GM23338 (cell line): ENCODE data around the gene AKR1C4. TPM values are rescaled to one million over a fixed set of nuclear protein-coding genes. Genes with fewer than 3 reads are reported as not detected.

Experiments
- ATAC-seq: fragments of 200-7000 bp; cut with Tn5 transposase; 3 replicates; pipeline ENCODE4 v1.9.1; 2020
- DNase-seq: peaks from one replicate; pipeline ENCODE4 v3.0.0-alpha.2; 2015; ENCODE audit warnings: low spot score
- H2AFZ ChIP-seq: fragments of 200-600 bp; sonication (generic); 2 replicates; pipeline ENCODE4 v1.8.0; 2016; ENCODE audit warnings: antibody characterized with exemption, mild to moderate bottlenecking, moderate library complexity
- H3F3A ChIP-seq: fragments of 200-600 bp; sonication (generic); replicated peaks from 2 replicates; pipeline ENCODE4 v1.8.0; 2017; ENCODE audit warnings: antibody characterized with exemption, mixed run types, low read depth
- H3K27ac ChIP-seq: fragments of 200-600 bp; sonication (generic); 2 replicates; pipeline ENCODE4 v1.6.1; 2016; ENCODE audit warnings: low read depth
- H3K27me3 ChIP-seq: fragments of 200-600 bp; sonication (generic); 2 replicates; pipeline ENCODE4 v1.8.0; 2016; ENCODE audit warnings: mild to moderate bottlenecking, mixed run types, moderate library complexity; ENCODE audit not compliant: insufficient read depth
- H3K36me3 ChIP-seq: fragments of 200-600 bp; sonication (generic); 2 replicates; pipeline ENCODE4 v1.8.0; 2016; ENCODE audit warnings: mild to moderate bottlenecking; ENCODE audit not compliant: insufficient read depth
- H3K4me1 ChIP-seq: fragments of 200-600 bp; sonication (generic); 2 replicates; pipeline ENCODE4 v1.8.0; 2016; ENCODE audit warnings: mild to moderate bottlenecking, moderate library complexity; ENCODE audit not compliant: insufficient read depth
- H3K4me2 ChIP-seq: fragments of 200-600 bp; sonication (generic); 2 replicates; pipeline ENCODE4 v1.7.1; 2017; ENCODE audit warnings: mixed run types
- H3K4me3 ChIP-seq: fragments of 200-600 bp; sonication (generic); 2 replicates; pipeline ENCODE4 v1.6.1; 2016; ENCODE audit warnings: mixed run types
- H3K79me2 ChIP-seq: fragments of 200-600 bp; sonication (generic); replicated peaks from 2 replicates; pipeline ENCODE4 v1.8.0; 2017; ENCODE audit warnings: mild to moderate bottlenecking; ENCODE audit not compliant: insufficient read depth
- H3K9me2 ChIP-seq: fragments of 200-600 bp; sonication (generic); 2 replicates; pipeline ENCODE4 v1.8.0; 2017; ENCODE audit not compliant: insufficient read depth
- H4K20me1 ChIP-seq: fragments of 200-600 bp; sonication (generic); replicated peaks from 2 replicates; pipeline ENCODE4 v1.8.0; 2017; ENCODE audit warnings: mild to moderate bottlenecking; ENCODE audit not compliant: insufficient read depth
- H3K27ac Mint-ChIP-seq: 2 replicates; pipeline ENCODE4 v1.8.0; 2020; ENCODE audit warnings: inconsistent platforms, mild to moderate bottlenecking, moderate library complexity, mixed read lengths
- H3K27me3 Mint-ChIP-seq: 3 replicates; pipeline ENCODE4 v1.8.0; 2022; ENCODE audit warnings: low read depth, mild to moderate bottlenecking, moderate library complexity, mixed read lengths, inconsistent platforms; ENCODE audit not compliant: insufficient read depth, poor library complexity
- H3K36me3 Mint-ChIP-seq: 3 replicates; pipeline ENCODE4 v1.8.0; 2021; ENCODE audit warnings: low read depth, mild to moderate bottlenecking, inconsistent platforms, moderate library complexity, mixed read lengths
- H3K4me1 Mint-ChIP-seq: 3 replicates; pipeline ENCODE4 v1.8.0; 2020; ENCODE audit warnings: mild to moderate bottlenecking, inconsistent platforms, mixed read lengths
- H3K4me3 Mint-ChIP-seq: 3 replicates; pipeline ENCODE4 v1.8.0; 2021; ENCODE audit warnings: moderate library complexity, mild to moderate bottlenecking, inconsistent platforms, mixed read lengths
- H3K9me3 Mint-ChIP-seq: 3 replicates; pipeline ENCODE4 v1.8.0; 2020; ENCODE audit warnings: moderate library complexity, mild to moderate bottlenecking, inconsistent platforms, mixed read lengths
- CREB1 ChIP-seq: fragments of 250-450 bp; sonication (Bioruptor Pico); IDR thresholded peaks from 2 replicates; pipeline ENCODE4 v1.5.0; 2020; ENCODE audit warnings: low read depth, mild to moderate bottlenecking, moderate library complexity
- CTCF ChIP-seq, 2 experiments: fragments of 200-600 bp in 1 of 2; sonication (generic) in 1 of 2; conservative IDR thresholded peaks; 2 replicates each; pipeline versions ENCODE4 v1.5.1 to v1.6.1; 2016 to 2017; ENCODE audit warnings: antibody characterized with exemption in 2 of 2, low read depth in 2 of 2, mild to moderate bottlenecking in 2 of 2, moderate library complexity in 1 of 2
- ETS1 ChIP-seq: IDR thresholded peaks from 2 replicates; pipeline ENCODE4 v1.6.1; 2016; ENCODE audit warnings: antibody characterized with exemption
- JUNB ChIP-seq: IDR thresholded peaks from one replicate; pipeline ENCODE4 v1.6.1; 2016; ENCODE audit warnings: antibody characterized with exemption; ENCODE audit not compliant: unreplicated experiment
- NANOG ChIP-seq: IDR thresholded peaks from 2 replicates; pipeline ENCODE4 v1.6.1; 2016; ENCODE audit warnings: antibody characterized with exemption, borderline replicate concordance
- ZNF114 ChIP-seq: fragments of 250-450 bp; sonication (Bioruptor Pico); IDR thresholded peaks from 2 replicates; pipeline ENCODE4 v1.5.0; 2020; ENCODE audit warnings: mild to moderate bottlenecking, moderate library complexity
- long read RNA-seq: library from polyadenylated mRNA; unstranded; transcript quantifications from one replicate; pipeline ENCODE4 v2.0.0, GENCODE V29; 2020; ENCODE audit not compliant: unreplicated experiment
- polyA plus RNA-seq: library from polyadenylated mRNA; unstranded; fragments of >200 nt; fragmentation: Nextera tagmentation; extraction: Ambion mirVana; gene quantifications from 2 replicates; pipeline ENCODE4 v1.2.1, GENCODE V29; 2016
- total RNA-seq: library from RNA; depleted of rRNA; stranded (reverse); fragments of >200 nt; shearing (Covaris generic); gene quantifications from 2 replicates; pipeline ENCODE4 v1.2.3, GENCODE V29; 2014; rRNA removed
- TF ChIP-seq, protein P1 (sequence below): fragments of 250-450 bp; sonication (Bioruptor Pico); IDR thresholded peaks from 2 replicates; pipeline ENCODE4 v1.5.0; 2020; ENCODE audit warnings: mild to moderate bottlenecking, moderate library complexity
- TF ChIP-seq, protein P2 (sequence below): IDR thresholded peaks from one replicate; pipeline ENCODE4 v1.6.1; 2018; ENCODE audit warnings: antibody characterized with exemption; ENCODE audit not compliant: unreplicated experiment

Gene AKR1C4
- total RNA-seq (not detected in 2 replicates), polyA plus RNA-seq (not detected in 2 replicates)
- long read RNA-seq, result 0 reads

DNA sequence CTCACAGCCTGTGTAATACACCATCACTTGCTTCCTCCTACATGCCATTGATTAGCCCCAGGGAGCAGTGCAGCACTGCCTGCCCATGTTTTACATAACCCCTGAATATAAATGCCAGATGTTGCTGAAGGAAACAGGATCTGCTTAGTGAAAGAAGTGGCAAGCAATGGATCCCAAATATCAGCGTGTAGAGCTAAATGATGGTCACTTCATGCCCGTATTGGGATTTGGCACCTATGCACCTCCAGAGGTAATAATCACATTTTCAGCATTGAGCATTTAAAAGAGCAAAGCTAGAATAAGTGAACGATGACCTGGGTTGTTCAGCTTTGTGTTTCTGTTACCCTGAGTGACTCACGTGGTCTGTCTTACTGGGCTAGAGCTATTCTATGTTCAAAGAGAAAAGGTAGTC lies at the start of gene AKR1C4:
AKR1C4 (plus strand) TSS at position 136 of the 412 bp plus-strand sequence; CDS start at position 167, 31 bp downstream.
- Histone ChIP-seq H3K4me2 (no peak within 1 kb of the TSS), H3K27me3 (no peaks in the 10 kb centered on the region), H3K4me3 (no peak within 1 kb of the TSS), H3F3A (no peaks in the 10 kb centered on the region), H3K27ac (no peak within 1 kb of the TSS), H2AFZ (no peak within 1 kb of the TSS), H3K9me2 (no peaks in the 10 kb centered on the region), H3K4me1 (no peaks in the 10 kb centered on the region), H3K79me2 (no peaks in the 10 kb centered on the region), H4K20me1 (no peaks in the 10 kb centered on the region), H3K36me3 (no peaks in the 10 kb centered on the region)
- H3K27me3 Mint-ChIP-seq, result peaks cover 2% of the 10 kb centered on the region
- H3K27ac Mint-ChIP-seq, result no peak within 1 kb of the TSS
- H3K4me3 Mint-ChIP-seq, result no peak within 1 kb of the TSS
- TF ChIP-seq CREB1 (CRISPR knock-in tag) (no peak), ETS1 (no peak), JUNB (no peak), CTCF (conservative IDR thresholded peaks at IDR 0.05; ENCODE audit: low read depth in 2 of 2) (no peak), ZNF114 (CRISPR knock-in tag) (no peak), NANOG (no peak)
- TF ChIP-seq, protein P1, sequence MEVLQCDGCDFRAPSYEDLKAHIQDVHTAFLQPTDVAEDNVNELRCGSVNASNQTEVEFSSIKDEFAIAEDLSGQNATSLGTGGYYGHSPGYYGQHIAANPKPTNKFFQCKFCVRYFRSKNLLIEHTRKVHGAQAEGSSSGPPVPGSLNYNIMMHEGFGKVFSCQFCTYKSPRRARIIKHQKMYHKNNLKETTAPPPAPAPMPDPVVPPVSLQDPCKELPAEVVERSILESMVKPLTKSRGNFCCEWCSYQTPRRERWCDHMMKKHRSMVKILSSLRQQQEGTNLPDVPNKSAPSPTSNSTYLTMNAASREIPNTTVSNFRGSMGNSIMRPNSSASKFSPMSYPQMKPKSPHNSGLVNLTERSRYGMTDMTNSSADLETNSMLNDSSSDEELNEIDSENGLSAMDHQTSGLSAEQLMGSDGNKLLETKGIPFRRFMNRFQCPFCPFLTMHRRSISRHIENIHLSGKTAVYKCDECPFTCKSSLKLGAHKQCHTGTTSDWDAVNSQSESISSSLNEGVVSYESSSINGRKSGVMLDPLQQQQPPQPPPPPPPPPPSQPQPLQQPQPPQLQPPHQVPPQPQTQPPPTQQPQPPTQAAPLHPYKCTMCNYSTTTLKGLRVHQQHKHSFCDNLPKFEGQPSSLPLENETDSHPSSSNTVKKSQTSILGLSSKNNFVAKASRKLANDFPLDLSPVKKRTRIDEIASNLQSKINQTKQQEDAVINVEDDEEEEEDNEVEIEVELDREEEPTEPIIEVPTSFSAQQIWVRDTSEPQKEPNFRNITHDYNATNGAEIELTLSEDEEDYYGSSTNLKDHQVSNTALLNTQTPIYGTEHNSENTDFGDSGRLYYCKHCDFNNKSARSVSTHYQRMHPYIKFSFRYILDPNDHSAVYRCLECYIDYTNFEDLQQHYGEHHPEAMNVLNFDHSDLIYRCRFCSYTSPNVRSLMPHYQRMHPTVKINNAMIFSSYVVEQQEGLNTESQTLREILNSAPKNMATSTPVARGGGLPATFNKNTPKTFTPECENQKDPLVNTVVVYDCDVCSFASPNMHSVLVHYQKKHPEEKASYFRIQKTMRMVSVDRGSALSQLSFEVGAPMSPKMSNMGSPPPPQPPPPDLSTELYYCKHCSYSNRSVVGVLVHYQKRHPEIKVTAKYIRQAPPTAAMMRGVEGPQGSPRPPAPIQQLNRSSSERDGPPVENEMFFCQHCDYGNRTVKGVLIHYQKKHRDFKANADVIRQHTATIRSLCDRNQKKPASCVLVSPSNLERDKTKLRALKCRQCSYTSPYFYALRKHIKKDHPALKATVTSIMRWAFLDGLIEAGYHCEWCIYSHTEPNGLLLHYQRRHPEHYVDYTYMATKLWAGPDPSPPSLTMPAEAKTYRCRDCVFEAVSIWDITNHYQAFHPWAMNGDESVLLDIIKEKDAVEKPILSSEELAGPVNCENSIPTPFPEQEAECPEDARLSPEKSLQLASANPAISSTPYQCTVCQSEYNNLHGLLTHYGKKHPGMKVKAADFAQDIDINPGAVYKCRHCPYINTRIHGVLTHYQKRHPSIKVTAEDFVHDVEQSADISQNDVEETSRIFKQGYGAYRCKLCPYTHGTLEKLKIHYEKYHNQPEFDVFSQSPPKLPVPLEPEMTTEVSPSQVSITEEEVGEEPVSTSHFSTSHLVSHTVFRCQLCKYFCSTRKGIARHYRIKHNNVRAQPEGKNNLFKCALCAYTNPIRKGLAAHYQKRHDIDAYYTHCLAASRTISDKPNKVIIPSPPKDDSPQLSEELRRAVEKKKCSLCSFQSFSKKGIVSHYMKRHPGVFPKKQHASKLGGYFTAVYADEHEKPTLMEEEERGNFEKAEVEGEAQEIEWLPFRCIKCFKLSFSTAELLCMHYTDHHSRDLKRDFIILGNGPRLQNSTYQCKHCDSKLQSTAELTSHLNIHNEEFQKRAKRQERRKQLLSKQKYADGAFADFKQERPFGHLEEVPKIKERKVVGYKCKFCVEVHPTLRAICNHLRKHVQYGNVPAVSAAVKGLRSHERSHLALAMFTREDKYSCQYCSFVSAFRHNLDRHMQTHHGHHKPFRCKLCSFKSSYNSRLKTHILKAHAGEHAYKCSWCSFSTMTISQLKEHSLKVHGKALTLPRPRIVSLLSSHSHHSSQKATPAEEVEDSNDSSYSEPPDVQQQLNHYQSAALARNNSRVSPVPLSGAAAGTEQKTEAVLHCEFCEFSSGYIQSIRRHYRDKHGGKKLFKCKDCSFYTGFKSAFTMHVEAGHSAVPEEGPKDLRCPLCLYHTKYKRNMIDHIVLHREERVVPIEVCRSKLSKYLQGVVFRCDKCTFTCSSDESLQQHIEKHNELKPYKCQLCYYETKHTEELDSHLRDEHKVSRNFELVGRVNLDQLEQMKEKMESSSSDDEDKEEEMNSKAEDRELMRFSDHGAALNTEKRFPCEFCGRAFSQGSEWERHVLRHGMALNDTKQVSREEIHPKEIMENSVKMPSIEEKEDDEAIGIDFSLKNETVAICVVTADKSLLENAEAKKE (CRISPR knock-in tag), result no peak
- TF ChIP-seq, protein P2, sequence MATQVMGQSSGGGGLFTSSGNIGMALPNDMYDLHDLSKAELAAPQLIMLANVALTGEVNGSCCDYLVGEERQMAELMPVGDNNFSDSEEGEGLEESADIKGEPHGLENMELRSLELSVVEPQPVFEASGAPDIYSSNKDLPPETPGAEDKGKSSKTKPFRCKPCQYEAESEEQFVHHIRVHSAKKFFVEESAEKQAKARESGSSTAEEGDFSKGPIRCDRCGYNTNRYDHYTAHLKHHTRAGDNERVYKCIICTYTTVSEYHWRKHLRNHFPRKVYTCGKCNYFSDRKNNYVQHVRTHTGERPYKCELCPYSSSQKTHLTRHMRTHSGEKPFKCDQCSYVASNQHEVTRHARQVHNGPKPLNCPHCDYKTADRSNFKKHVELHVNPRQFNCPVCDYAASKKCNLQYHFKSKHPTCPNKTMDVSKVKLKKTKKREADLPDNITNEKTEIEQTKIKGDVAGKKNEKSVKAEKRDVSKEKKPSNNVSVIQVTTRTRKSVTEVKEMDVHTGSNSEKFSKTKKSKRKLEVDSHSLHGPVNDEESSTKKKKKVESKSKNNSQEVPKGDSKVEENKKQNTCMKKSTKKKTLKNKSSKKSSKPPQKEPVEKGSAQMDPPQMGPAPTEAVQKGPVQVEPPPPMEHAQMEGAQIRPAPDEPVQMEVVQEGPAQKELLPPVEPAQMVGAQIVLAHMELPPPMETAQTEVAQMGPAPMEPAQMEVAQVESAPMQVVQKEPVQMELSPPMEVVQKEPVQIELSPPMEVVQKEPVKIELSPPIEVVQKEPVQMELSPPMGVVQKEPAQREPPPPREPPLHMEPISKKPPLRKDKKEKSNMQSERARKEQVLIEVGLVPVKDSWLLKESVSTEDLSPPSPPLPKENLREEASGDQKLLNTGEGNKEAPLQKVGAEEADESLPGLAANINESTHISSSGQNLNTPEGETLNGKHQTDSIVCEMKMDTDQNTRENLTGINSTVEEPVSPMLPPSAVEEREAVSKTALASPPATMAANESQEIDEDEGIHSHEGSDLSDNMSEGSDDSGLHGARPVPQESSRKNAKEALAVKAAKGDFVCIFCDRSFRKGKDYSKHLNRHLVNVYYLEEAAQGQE, result no peak
- H3K9me3 Mint-ChIP-seq, result no peaks in the 10 kb centered on the region
- H3K4me1 Mint-ChIP-seq, result no peaks in the 10 kb centered on the region
- ATAC-seq (no peak), DNase-seq (no peak)
- no peaks in the 10 kb centered on the region for H3K36me3 Mint-ChIP-seq
